GM15510 (cell line): ENCODE measurements around the gene CRAMP1.

Experiments used
- POLR2A ChIP-seq: IDR thresholded peaks from 3 replicates; pipeline ENCODE4 v1.6.1; 2011; ENCODE audit warnings: borderline replicate concordance; ENCODE audit not compliant: insufficient read length; ENCODE audit errors: extremely low read depth

CRAMP1 gene

DNA sequence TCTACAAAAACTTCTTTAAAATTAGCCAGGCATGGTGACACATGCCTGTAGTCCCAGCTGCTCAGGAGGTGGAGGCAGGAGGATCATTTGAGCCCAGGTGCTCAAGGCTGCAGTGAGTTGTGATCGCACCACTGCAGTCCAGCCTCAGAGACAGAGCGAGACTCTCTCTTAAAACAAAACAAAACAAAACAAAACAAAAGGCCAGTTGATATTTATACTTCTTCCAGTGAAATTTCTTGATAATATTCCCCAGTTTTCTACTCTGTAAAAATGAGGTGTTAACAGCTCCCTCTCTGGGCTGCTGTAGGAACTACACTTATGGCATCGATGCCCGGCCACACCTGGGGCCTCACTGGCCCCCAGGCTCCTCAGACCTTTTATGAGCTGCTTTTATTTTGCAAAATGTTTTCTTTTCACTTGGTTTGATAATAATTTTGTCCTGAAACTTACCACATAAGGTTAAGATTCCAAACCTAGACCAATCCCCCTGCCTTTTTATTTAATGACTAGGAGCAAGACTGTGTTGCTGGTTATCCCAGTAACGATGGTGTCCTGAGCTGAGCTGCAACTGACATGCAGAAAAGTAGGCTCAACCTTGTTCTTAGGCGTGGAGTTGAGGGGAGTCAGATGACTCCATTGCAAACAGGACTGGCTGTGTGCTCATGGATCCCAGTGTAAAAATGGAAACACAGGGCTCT is 111.4 kb downstream of the CRAMP1 start:
- TF ChIP-seq POLR2A = no peak

DNA sequence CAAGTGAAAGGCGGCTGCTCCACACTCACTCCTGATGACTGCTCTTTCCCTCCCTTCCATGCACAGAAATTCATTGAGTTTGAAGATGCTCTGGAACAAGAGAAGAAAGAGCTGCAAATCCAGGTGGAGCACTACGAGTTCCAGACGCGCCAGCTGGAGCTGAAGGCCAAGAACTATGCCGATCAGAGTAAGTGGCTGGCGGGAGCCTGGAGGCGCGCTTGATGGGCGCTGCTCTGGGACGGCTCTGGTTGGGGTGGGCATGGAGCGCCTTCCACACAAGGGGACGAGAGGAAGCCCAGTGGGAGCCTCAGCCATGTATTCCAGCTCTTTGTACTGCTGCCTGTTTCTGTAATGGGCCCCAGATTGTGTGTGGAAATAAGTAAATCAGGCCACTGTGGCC is 112.3 kb downstream of the CRAMP1 start:
- no peak for TF ChIP-seq POLR2A

DNA sequence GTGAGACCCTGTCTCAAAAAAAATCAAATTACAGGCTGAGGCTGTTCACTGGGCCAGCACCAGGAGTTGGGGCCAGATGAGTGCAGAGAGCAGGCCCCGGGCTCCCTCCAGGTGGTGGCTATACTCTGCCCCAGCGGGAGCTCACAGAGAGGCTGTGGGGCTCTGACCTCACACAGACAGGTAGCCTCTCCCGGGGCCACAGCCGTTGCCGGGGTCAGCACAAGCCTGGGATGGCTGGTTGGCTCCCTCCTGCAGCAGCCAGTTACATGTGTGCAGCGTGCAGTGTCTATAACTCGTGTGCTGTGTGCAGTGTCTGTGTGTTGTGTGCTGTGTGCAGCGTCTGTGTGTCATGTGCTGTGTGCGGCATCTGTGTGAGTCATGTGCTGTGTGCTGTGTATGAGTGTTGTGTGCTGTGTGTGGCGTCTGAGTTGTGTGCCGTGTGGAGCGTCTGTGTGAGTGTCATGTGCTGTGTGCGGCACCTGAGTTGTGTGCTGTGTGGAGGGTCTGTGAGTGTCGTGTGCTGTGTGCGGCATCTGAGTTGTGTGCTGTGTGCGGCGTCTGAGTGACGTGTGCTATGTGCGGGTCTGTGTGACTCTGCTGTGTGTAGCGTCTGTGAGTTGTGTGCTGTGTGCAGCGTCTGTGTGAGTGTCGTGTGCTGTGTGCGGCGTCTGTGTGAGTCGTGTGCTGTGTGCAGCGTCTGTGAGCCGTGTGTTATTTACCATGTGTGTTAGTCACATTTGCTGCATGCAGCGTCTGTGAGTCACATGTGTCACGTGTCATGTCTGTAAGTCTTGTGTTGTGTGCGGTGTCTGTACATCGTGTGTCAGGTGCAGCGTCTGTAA is 114.7 kb downstream of the CRAMP1 start:
- TF ChIP-seq POLR2A = no peak
